Inflammatory macrophage treated with lipopolysaccharide for 1 hour (primary cell): ENCODE data around the gene CPNE4.

ENCODE experiments used
- DNase-seq, 2 donors: peaks; one replicate each; pipeline ENCODE4 v3.0.0-alpha.2; 2020 to 2022

The CPNE4 gene

GRCh38 chr3:131730581-131730980, 304.2 kb downstream of the CPNE4 start:
- DNase-seq: no peak

GRCh38 chr3:131729643-131730017, 305.2 kb downstream of the CPNE4 start:
- DNase-seq: no peak

- no peak for DNase-seq
These were observed 305.7 kb downstream of the CPNE4 start for GRCh38 chr3:131728898-131729642.

GRCh38 chr3:131725414-131725813, 309.4 kb downstream of the CPNE4 start:
- DNase-seq: no peak

- DNase-seq: no peak
These were observed 311.5 kb downstream of the CPNE4 start for GRCh38 chr3:131723343-131723742.

GRCh38 chr3:131717493-131717892, 317.3 kb downstream of the CPNE4 start:
- no peak for DNase-seq

- no peak for DNase-seq
These were observed 317.9 kb downstream of the CPNE4 start for GRCh38 chr3:131716943-131717342.

GRCh38 chr3:131716007-131716406, 318.8 kb downstream of the CPNE4 start:
- no peak for DNase-seq

GRCh38 chr3:131714585-131715220, 320.1 kb downstream of the CPNE4 start:
- DNase-seq: no peak

GRCh38 chr3:131713416-131714123, 321.2 kb downstream of the CPNE4 start:
- DNase-seq: no peak

- no peak for DNase-seq
These were observed 322.2 kb downstream of the CPNE4 start for GRCh38 chr3:131712662-131713061.

- DNase-seq: no peak
These were observed 323.6 kb downstream of the CPNE4 start for GRCh38 chr3:131711114-131711768.

- no peak for DNase-seq
These were observed 326.6 kb downstream of the CPNE4 start for GRCh38 chr3:131708241-131708640.

GRCh38 chr3:131705558-131706051, 329.2 kb downstream of the CPNE4 start:
- no peak for DNase-seq

- DNase-seq: no peak
These were observed 329.7 kb downstream of the CPNE4 start for GRCh38 chr3:131705099-131705498.

GRCh38 chr3:131704098-131704497, 330.7 kb downstream of the CPNE4 start:
- no peak for DNase-seq

GRCh38 chr3:131702146-131702545, 332.7 kb downstream of the CPNE4 start:
- DNase-seq: no peak

GRCh38 chr3:131701153-131701770, 333.6 kb downstream of the CPNE4 start:
- no peak for DNase-seq

GRCh38 chr3:131699001-131699400, 335.8 kb downstream of the CPNE4 start:
- DNase-seq: no peak

- no peak for DNase-seq
These were observed 340.4 kb downstream of the CPNE4 start for GRCh38 chr3:131694376-131694775.

- DNase-seq: no peak
These were observed 342.5 kb downstream of the CPNE4 start for GRCh38 chr3:131692356-131692755.

GRCh38 chr3:131690800-131691199, 344.0 kb downstream of the CPNE4 start:
- no peak for DNase-seq

- DNase-seq: no peak
These were observed 346.4 kb downstream of the CPNE4 start for GRCh38 chr3:131688370-131688769.
